Stomach (tissue), 4 donors: Measurements from ENCODE around the gene DPYSL3.

ENCODE experiments used
- EP300 ChIP-seq: sonication (generic); formaldehyde crosslinking; IDR thresholded peaks from one replicate; pipeline ENCODE4 v1.6.1; 2017; ENCODE audit warnings: antibody characterized with exemption
- POLR2A ChIP-seq, 4 donors: fragments of 450-650 bp; IDR thresholded peaks; one replicate each; pipeline ENCODE4 v1.6.1; 2016; ENCODE audit warnings: antibody characterized with exemption in 4 of 4, control low read depth in 2 of 4, mild to moderate bottlenecking in 1 of 4, moderate library complexity in 1 of 4
- TF ChIP-seq, protein P1 (sequence below), 7 experiments: fragments of 450-650 bp in 4 of 7; fragments of 200-600 bp in 3 of 7; sonication (generic) in 3 of 7; IDR thresholded peaks; one replicate each; pipeline ENCODE4 v1.5.1; 2016 to 2019; ENCODE audit warnings: antibody characterized with exemption in 7 of 7, control low read depth in 2 of 7, mild to moderate bottlenecking in 1 of 7

DNA sequence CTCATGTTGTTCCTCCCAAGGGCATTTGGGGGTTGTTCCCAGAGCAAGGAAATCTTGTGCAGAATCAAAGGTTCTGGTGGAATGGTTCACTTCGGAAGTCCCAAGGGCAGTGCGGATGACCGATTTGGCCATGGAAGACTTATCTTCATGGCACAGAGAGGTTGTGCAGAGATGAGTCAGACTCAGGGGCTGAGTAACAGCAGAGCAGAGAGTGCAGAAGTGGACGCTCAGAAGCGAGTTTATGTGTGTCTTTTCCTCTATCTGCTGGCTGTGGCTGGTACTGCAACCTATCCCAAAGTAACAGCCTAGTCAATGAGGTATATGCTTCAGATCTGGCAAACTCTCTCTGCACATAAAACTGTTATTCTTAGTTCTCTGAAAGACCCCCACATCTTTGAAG, 118.1 kb downstream of the DPYSL3 start:
- TF ChIP-seq, protein P1, sequence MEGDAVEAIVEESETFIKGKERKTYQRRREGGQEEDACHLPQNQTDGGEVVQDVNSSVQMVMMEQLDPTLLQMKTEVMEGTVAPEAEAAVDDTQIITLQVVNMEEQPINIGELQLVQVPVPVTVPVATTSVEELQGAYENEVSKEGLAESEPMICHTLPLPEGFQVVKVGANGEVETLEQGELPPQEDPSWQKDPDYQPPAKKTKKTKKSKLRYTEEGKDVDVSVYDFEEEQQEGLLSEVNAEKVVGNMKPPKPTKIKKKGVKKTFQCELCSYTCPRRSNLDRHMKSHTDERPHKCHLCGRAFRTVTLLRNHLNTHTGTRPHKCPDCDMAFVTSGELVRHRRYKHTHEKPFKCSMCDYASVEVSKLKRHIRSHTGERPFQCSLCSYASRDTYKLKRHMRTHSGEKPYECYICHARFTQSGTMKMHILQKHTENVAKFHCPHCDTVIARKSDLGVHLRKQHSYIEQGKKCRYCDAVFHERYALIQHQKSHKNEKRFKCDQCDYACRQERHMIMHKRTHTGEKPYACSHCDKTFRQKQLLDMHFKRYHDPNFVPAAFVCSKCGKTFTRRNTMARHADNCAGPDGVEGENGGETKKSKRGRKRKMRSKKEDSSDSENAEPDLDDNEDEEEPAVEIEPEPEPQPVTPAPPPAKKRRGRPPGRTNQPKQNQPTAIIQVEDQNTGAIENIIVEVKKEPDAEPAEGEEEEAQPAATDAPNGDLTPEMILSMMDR (IDR thresholded peaks at IDR 0.05): peak in 5 of 7 experiments; percentile 33 to 47 (median 44)
- no peak for TF ChIP-seq POLR2A (IDR thresholded peaks at IDR 0.05)
- TF ChIP-seq EP300: no peak
